MM.1S (cell line): ENCODE data around the gene ADD2.

ENCODE experiments used
- DNase-seq: peaks from one replicate; pipeline ENCODE4 v3.0.0-alpha.2; 2015
- H2AFZ ChIP-seq: fragments of 300-600 bp; sonication (generic); 2 replicates; pipeline ENCODE4 v1.6.0; 2016; ENCODE audit warnings: antibody characterized with exemption, low read length
- H3F3A ChIP-seq: fragments of 300-600 bp; sonication (generic); 2 replicates; pipeline ENCODE4 v1.6.1; 2016; ENCODE audit warnings: mild to moderate bottlenecking, antibody characterized with exemption, low read length, moderate library complexity, mixed read lengths; ENCODE audit not compliant: insufficient read depth
- H3K27ac ChIP-seq: fragments of 300-600 bp; sonication (generic); 2 replicates; pipeline ENCODE4 v1.5.1; 2016; ENCODE audit warnings: mild to moderate bottlenecking, low read length
- H3K27me3 ChIP-seq: fragments of 300-600 bp; sonication (generic); replicated peaks from 2 replicates; pipeline ENCODE4 v1.6.0; 2016; ENCODE audit warnings: low read length; ENCODE audit not compliant: insufficient read depth
- H3K36me3 ChIP-seq: fragments of 300-600 bp; sonication (generic); replicated peaks from 2 replicates; pipeline ENCODE4 v1.6.1; 2016; ENCODE audit warnings: mild to moderate bottlenecking, low read length, mixed read lengths; ENCODE audit not compliant: insufficient read depth
- H3K4me1 ChIP-seq: fragments of 300-600 bp; sonication (generic); 2 replicates; pipeline ENCODE4 v1.6.1; 2016; ENCODE audit warnings: low read length, mixed read lengths
- H3K4me2 ChIP-seq: fragments of 300-600 bp; sonication (generic); 2 replicates; pipeline ENCODE4 v1.6.0; 2016; ENCODE audit warnings: low read depth, low read length
- H3K4me3 ChIP-seq: fragments of 300-600 bp; sonication (generic); 2 replicates; pipeline ENCODE4 v1.5.1; 2016; ENCODE audit warnings: low read length, mixed read lengths
- H3K79me2 ChIP-seq: fragments of 300-600 bp; sonication (generic); 2 replicates; pipeline ENCODE4 v1.6.1; 2016; ENCODE audit warnings: mixed run types, low read length, mixed read lengths
- H3K9ac ChIP-seq: fragments of 300-600 bp; sonication (generic); 2 replicates; pipeline ENCODE4 v1.6.1; 2016; ENCODE audit warnings: low read length, mixed read lengths
- H3K9me2 ChIP-seq: fragments of 300-600 bp; sonication (generic); replicated peaks from 2 replicates; pipeline ENCODE4 v1.6.1; 2016; ENCODE audit warnings: mild to moderate bottlenecking, low read length, mixed read lengths; ENCODE audit not compliant: insufficient read depth
- H3K9me3 ChIP-seq: fragments of 300-600 bp; sonication (generic); replicated peaks from 2 replicates; pipeline ENCODE4 v1.6.1; 2016; ENCODE audit warnings: mild to moderate bottlenecking, low read length, mixed read lengths; ENCODE audit not compliant: insufficient read depth
- H4K20me1 ChIP-seq: fragments of 300-600 bp; sonication (generic); 2 replicates; pipeline ENCODE4 v1.6.1; 2016; ENCODE audit warnings: mild to moderate bottlenecking, low read length, moderate library complexity, mixed read lengths; ENCODE audit not compliant: insufficient read depth
- EZH2 ChIP-seq: fragments of 300-600 bp; sonication (generic); optimal IDR thresholded peaks from 2 replicates; pipeline ENCODE3; 2017; ENCODE audit warnings: low read depth, mild to moderate bottlenecking, antibody characterized with exemption, low read length, mixed read lengths
- EZH2phosphoT487 ChIP-seq: fragments of 300-600 bp; sonication (generic); IDR thresholded peaks from 2 replicates; pipeline ENCODE4 v1.6.1; 2018; ENCODE audit warnings: antibody characterized with exemption, low read length
- TF ChIP-seq, protein P1 (sequence below): fragments of 300-600 bp; sonication (generic); IDR thresholded peaks from 2 replicates; pipeline ENCODE4 v1.5.1; 2016; ENCODE audit warnings: antibody characterized with exemption, low read length, mixed read lengths

Gene ADD2

DNA sequence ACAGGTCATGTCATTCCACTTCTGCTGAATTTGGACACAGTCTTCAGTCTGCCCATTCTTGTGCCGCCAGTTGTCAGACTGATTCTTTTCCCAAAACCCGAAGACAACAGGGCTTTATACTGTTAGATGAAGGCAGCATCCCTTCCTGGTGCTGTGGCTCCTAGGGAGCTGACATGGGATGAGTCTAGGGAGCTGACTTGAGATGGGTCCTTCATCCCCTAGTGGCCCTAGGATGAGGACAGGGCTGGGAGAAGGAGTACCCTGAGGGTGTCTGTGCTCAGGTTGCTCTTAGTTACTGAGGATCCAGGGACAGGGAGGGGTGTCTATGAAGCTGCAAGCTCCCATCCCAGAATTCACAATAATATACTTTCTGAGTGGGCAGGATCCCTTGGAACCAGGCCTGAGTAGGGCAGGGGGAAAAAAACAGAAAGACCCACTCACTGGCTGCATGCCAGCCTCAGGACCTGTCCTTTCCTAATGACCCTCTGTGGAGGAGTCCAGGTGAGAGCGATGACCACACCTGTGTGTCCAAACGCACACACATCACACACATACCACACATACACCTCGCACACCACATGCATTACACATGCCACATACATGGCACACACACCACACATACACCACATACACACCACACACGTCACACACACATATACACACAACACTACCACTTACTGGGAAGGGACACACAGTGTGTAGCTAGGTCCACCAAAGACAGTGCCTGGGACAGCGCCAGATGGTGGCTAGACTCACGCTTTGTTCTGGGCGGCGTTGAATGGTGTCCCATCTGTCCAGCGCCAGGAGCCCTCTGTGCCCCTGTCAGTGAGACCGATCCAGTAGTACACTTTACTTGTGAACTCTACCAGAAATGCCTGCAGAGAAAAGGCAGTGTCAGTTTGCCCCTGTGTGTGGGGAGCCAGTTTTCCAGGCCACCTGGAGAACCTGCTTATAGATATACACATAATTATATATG is 41.3 kb upstream of the ADD2 start:
- H3K9me3 ChIP-seq = no peaks in the 10 kb centered on the region
- H3K79me2 ChIP-seq = no peaks in the 10 kb centered on the region
- H3K9ac ChIP-seq = no peak overlapping the region
- H3K4me3 ChIP-seq = no peak overlapping the region
- no peaks in the 10 kb centered on the region for H3F3A ChIP-seq
- no peak overlapping the region for H3K4me2 ChIP-seq
- DNase-seq = no peak
- H3K27me3 ChIP-seq = no peaks in the 10 kb centered on the region
- no peaks in the 10 kb centered on the region for H4K20me1 ChIP-seq
- TF ChIP-seq EZH2phosphoT487 = no peak
- TF ChIP-seq EZH2 = no peak
- TF ChIP-seq, protein P1, sequence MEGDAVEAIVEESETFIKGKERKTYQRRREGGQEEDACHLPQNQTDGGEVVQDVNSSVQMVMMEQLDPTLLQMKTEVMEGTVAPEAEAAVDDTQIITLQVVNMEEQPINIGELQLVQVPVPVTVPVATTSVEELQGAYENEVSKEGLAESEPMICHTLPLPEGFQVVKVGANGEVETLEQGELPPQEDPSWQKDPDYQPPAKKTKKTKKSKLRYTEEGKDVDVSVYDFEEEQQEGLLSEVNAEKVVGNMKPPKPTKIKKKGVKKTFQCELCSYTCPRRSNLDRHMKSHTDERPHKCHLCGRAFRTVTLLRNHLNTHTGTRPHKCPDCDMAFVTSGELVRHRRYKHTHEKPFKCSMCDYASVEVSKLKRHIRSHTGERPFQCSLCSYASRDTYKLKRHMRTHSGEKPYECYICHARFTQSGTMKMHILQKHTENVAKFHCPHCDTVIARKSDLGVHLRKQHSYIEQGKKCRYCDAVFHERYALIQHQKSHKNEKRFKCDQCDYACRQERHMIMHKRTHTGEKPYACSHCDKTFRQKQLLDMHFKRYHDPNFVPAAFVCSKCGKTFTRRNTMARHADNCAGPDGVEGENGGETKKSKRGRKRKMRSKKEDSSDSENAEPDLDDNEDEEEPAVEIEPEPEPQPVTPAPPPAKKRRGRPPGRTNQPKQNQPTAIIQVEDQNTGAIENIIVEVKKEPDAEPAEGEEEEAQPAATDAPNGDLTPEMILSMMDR = no peak
- no peaks in the 10 kb centered on the region for H3K36me3 ChIP-seq
- H3K9me2 ChIP-seq = no peaks in the 10 kb centered on the region
- no peak overlapping the region for H3K27ac ChIP-seq
- no peak overlapping the region for H2AFZ ChIP-seq
- no peaks in the 10 kb centered on the region for H3K4me1 ChIP-seq

DNA sequence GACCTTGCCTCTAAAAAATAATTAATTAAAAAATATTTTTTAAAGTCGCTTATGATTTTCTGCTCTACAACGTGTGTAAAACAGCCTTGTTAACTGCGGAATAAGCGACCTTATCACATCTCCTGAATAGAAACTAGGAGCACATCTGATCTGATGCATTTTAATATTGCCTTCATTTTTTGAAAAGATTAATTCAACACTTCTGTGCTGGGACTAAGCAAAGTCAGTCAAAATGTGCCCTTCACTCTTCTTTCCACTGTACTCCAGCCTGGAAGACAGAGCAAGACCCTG is 39.8 kb upstream of the ADD2 start:
- Histone ChIP-seq H3K9me3 (no peaks in the 10 kb centered on the region), H3K79me2 (no peaks in the 10 kb centered on the region), H3K27ac (no peak overlapping the region), H3K9me2 (no peaks in the 10 kb centered on the region), H3K27me3 (no peaks in the 10 kb centered on the region), H3K36me3 (no peaks in the 10 kb centered on the region), H2AFZ (no peak overlapping the region), H3F3A (no peaks in the 10 kb centered on the region), H3K4me2 (no peak overlapping the region), H3K4me3 (no peak overlapping the region), H4K20me1 (no peaks in the 10 kb centered on the region), H3K4me1 (no peaks in the 10 kb centered on the region), H3K9ac (no peak overlapping the region)
- no peak for DNase-seq
- TF ChIP-seq EZH2 (no peak), EZH2phosphoT487 (no peak)
- TF ChIP-seq, protein P1 = no peak

DNA sequence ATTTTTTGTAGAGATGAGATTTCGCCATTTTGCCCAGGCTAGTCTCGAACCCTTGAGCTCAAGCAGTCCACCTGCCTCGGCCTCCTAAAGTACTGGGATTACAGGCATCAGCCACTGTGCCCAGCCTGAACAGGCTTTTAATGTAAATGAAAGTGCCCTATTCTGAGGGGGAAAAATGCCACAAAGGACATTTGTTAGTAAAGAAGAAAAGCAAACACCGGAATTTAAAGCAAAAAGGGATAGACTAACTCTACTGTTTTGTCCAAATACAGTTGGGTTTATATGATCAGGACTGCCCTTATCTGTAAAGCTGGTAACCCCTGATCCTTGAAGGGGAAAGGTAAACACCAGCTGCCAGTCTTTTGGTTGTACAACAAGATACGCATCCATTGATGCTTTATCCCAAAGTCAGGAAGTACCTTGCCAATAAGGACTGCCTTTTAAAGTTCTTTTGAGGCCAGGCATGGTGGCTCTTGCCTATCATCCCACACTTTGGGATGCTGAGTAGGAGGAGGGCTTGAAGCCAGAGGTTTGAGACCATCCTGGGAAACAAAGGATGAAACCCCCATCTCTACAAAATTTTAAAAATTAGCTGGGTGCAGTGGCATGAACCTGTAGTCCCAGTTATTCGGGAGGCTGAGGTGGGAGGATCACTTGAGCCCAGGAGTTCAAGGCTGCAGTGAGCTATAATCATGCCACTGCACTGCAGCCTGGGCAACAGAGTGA is 39.3 kb upstream of the ADD2 start:
- Histone ChIP-seq H3K4me1 (no peaks in the 10 kb centered on the region), H3K4me2 (no peak overlapping the region), H3K9ac (no peak overlapping the region), H3K27me3 (no peaks in the 10 kb centered on the region), H3K27ac (no peak overlapping the region), H3K36me3 (no peaks in the 10 kb centered on the region), H3K4me3 (no peak overlapping the region), H3K9me2 (no peaks in the 10 kb centered on the region), H3K79me2 (no peaks in the 10 kb centered on the region), H2AFZ (no peak overlapping the region), H3K9me3 (no peaks in the 10 kb centered on the region), H3F3A (no peaks in the 10 kb centered on the region), H4K20me1 (no peaks in the 10 kb centered on the region)
- TF ChIP-seq EZH2 (no peak), EZH2phosphoT487 (no peak)
- TF ChIP-seq, protein P1 = no peak
- DNase-seq = no peak
